HCT116 (cell line): Measurements from ENCODE around the gene ST3GAL3. TPM values are rescaled to one million over a fixed set of nuclear protein-coding genes. Genes with fewer than 3 reads are reported as not detected.

Source experiments
- ATAC-seq: fragments of 200-7000 bp; cut with Tn5 transposase; 2 replicates; pipeline ENCODE4 v1.9.1; 2020; ENCODE audit warnings: mild to moderate bottlenecking, moderate library complexity
- BruUV-seq: library from RNA; stranded (reverse); fragments of 400-500 nt; replicated peaks from 2 replicates; lab custom pipeline; 2021; lab: Mats Ljungman, UMichigan
- CTCF ChIA-PET: fragments of 300-600 bp; sonication (Branson Sonifier 250); formaldehyde crosslinking; loops from one replicate; lab custom pipeline; 2021; ENCODE audit warnings: antibody characterized with exemption; lab: Charles Lee
- POLR2A ChIA-PET: fragments of 300-600, 350-600 bp; sonication (Branson Sonifier 250); formaldehyde crosslinking; loops from one replicate; lab custom pipeline; 2021; ENCODE audit warnings: antibody characterized with exemption; lab: Charles Lee
- RAD21 ChIA-PET, 2 experiments: fragments of 300-600 bp; sonication (Branson Sonifier 250); formaldehyde crosslinking; loops; one replicate each; lab custom pipeline; 2023; ENCODE audit warnings: low total read pairs in 2 of 2; ENCODE audit not compliant: uncharacterized antibody in 2 of 2, unreplicated experiment in 2 of 2, low non-redundant PET in 1 of 2; lab: Charles Lee
- DNase-seq: peaks from one replicate; pipeline ENCODE4 v3.0.0-alpha.2; 2010; ENCODE audit warnings: low read depth, low spot score
- H2AFZ ChIP-seq: fragments of 200-600 bp; shearing (Covaris generic), sonication (generic); 2 replicates; pipeline ENCODE4 v1.6.1; 2017; ENCODE audit warnings: low read depth, mixed run types, mixed read lengths, antibody characterized with exemption, low read length; ENCODE audit not compliant: poor library complexity, severe bottlenecking
- H3K27ac ChIP-seq: 2 replicates; pipeline ENCODE4 v1.5.1; 2012; ENCODE audit warnings: low read depth, low read length
- H3K27me3 ChIP-seq: fragments of 200-600 bp; sonication (generic); 2 replicates; pipeline ENCODE4 v1.6.1; 2016; ENCODE audit warnings: mixed run types, low read length, mixed read lengths; ENCODE audit not compliant: insufficient read depth
- H3K36me3 ChIP-seq, 2 experiments: fragments of 200-500 bp in 1 of 2; fragments of 200-600 bp in 1 of 2; sonication (Bioruptor generic) in 1 of 2; sonication (generic) in 1 of 2; 2 replicates each; pipeline versions ENCODE4 v1.5.1 to v1.6.1; 2014 to 2016; ENCODE audit warnings: low read length in 2 of 2, inconsistent platforms in 1 of 2, mixed read lengths in 1 of 2, mixed run types in 1 of 2; ENCODE audit not compliant: insufficient read depth in 2 of 2, control insufficient read depth in 1 of 2
- H3K4me1 ChIP-seq, 2 experiments: fragments of 200-600 bp in 1 of 2; sonication (generic) in 1 of 2; 2 replicates each; pipeline versions ENCODE4 v1.5.1 to v1.6.1; 2012 to 2017; ENCODE audit warnings: low read length in 2 of 2, inconsistent platforms in 1 of 2, mild to moderate bottlenecking in 1 of 2, mixed read lengths in 1 of 2, mixed run types in 1 of 2, moderate library complexity in 1 of 2; ENCODE audit not compliant: insufficient read depth in 2 of 2, control insufficient read depth in 1 of 2
- H3K4me2 ChIP-seq: fragments of 200-600 bp; sonication (generic); 2 replicates; pipeline ENCODE4 v1.6.1; 2017; ENCODE audit warnings: mixed run types, low read length, mixed read lengths
- H3K4me3 ChIP-seq, 2 experiments: fragments of 200-600 bp in 1 of 2; sonication (generic) in 1 of 2; replicated peaks in 1 of 2; 2 replicates each; pipeline ENCODE4 v1.5.1; 2011 to 2016; ENCODE audit warnings: low read length in 2 of 2, control low read depth in 1 of 2, low read depth in 1 of 2, mild to moderate bottlenecking in 1 of 2, mixed read lengths in 1 of 2, mixed run types in 1 of 2
- H3K79me2 ChIP-seq: fragments of 200-600 bp; sonication (generic); 2 replicates; pipeline ENCODE4 v1.6.1; 2017; ENCODE audit warnings: mild to moderate bottlenecking, mixed run types, low read length, moderate library complexity, mixed read lengths; ENCODE audit not compliant: insufficient read depth
- H3K9ac ChIP-seq: fragments of 200-600 bp; sonication (generic); 2 replicates; pipeline ENCODE4 v1.6.1; 2016; ENCODE audit warnings: low read length, mixed read lengths
- H3K9me2 ChIP-seq: fragments of 200-600 bp; sonication (generic), shearing (Covaris generic); 2 replicates; pipeline ENCODE4 v1.6.1; 2017; ENCODE audit warnings: mixed run types, mild to moderate bottlenecking, moderate library complexity; ENCODE audit not compliant: insufficient read depth
- H3K9me3 ChIP-seq, 2 experiments: fragments of 200-500 bp in 1 of 2; fragments of 200-600 bp in 1 of 2; sonication (Bioruptor generic) in 1 of 2; sonication (generic) in 1 of 2; 2 replicates each; pipeline ENCODE4 v1.6.1; 2014 to 2017; ENCODE audit warnings: low read length in 2 of 2, mixed read lengths in 2 of 2, inconsistent platforms in 1 of 2, low read depth in 1 of 2, mild to moderate bottlenecking in 1 of 2, mixed run types in 1 of 2, moderate library complexity in 1 of 2; ENCODE audit not compliant: control insufficient read depth in 1 of 2, insufficient read depth in 1 of 2
- H4K20me1 ChIP-seq: fragments of 200-600 bp; sonication (generic), shearing (Covaris generic); 2 replicates; pipeline ENCODE4 v1.6.1; 2017; ENCODE audit warnings: mixed run types, mild to moderate bottlenecking, moderate library complexity; ENCODE audit not compliant: insufficient read depth
- CTCF ChIP-seq, 3 experiments: fragments of 200-600 bp in 1 of 3; sonication (generic) in 1 of 3; IDR thresholded peaks in 2 of 3; conservative IDR thresholded peaks in 1 of 3; 2 replicates each; pipeline ENCODE4 v1.5.1; 2012 to 2017; ENCODE audit warnings: low read depth in 2 of 3, low read length in 2 of 3, antibody characterized with exemption in 1 of 3, borderline replicate concordance in 1 of 3, control low read depth in 1 of 3, mild to moderate bottlenecking in 1 of 3, mixed read lengths in 1 of 3, mixed run types in 1 of 3, moderate library complexity in 1 of 3; ENCODE audit not compliant: insufficient read depth in 1 of 3
- ELF1 ChIP-seq: IDR thresholded peaks from 2 replicates; pipeline ENCODE4 v1.6.1; 2012; ENCODE audit warnings: low read depth, borderline replicate concordance
- REST ChIP-seq: IDR thresholded peaks from 2 replicates; pipeline ENCODE4 v1.6.1; 2012; ENCODE audit warnings: low read depth
- SIN3A ChIP-seq: IDR thresholded peaks from 2 replicates; pipeline ENCODE4 v1.6.1; 2012; ENCODE audit warnings: low read depth
- ZFX ChIP-seq: fragments of 450-650 bp; IDR thresholded peaks from 2 replicates; pipeline ENCODE4 v1.6.1; 2017
- intact Hi-C: fragments of 100-400 bp; cut with micrococcal nuclease; formaldehyde crosslinking; loops from 2 replicates; pipeline ENCODE4 v1.10.0; 2022
- total RNA-seq: library from RNA; stranded (reverse); gene quantifications from one replicate; pipeline ENCODE4 v1.2.1, GENCODE V29; 2021; ENCODE audit not compliant: unreplicated experiment

Gene ST3GAL3
- total RNA-seq, 1 experiment from 2014 or later = 7.2 TPM

GRCh38 chr1:43954036-43954435 lies 246.7 kb downstream of the ST3GAL3 start:
- Histone ChIP-seq H3K27ac (no peak overlapping the region), H3K4me3 (no peak overlapping the region), H2AFZ (no peak overlapping the region), H3K4me2 (no peak overlapping the region), H3K79me2 (no peaks in the 10 kb centered on the region), H3K36me3 (0 out of 4 replicates have a peak, but pooled peaks cover 3 to 4% of the 10 kb centered on the region in 2 experiments), H3K27me3 (no peaks in the 10 kb centered on the region), H3K4me1 (no peaks in the 10 kb centered on the region), H3K9me3 (no peaks in the 10 kb centered on the region), H3K9me2 (no peaks in the 10 kb centered on the region), H3K9ac (no peak overlapping the region), H4K20me1 (no peaks in the 10 kb centered on the region)
- no TSS peak for BruUV-seq
- DNase-seq (no peak), ATAC-seq (no peak)
- no peak for TF ChIP-seq SIN3A
- no peak for TF ChIP-seq ELF1
- no peak for TF ChIP-seq ZFX
- no peak for TF ChIP-seq REST
- TF ChIP-seq CTCF (IDR thresholded peaks at IDR 0.05 in 2 of 3, conservative IDR thresholded peaks at IDR 0.05 in 1 of 3; ENCODE audit: borderline replicate concordance in 1 of 3, insufficient read depth in 1 of 3, low read depth in 2 of 3, low read length in 2 of 3) = no peak
- ChIA-PET POLR2A (no interaction called here), RAD21 (no interaction called here), CTCF (no interaction called here)
- intact Hi-C loops = no loop called here
